RWPE2 (cell line): ENCODE data around the gene TGFBR2.

Source experiments
- ATAC-seq: fragments of 200-7000 bp; cut with Tn5 transposase; 3 replicates; pipeline ENCODE4 v1.9.1; 2021; ENCODE audit warnings: low read depth
- DNase-seq: peaks from one replicate; pipeline ENCODE4 v3.0.0-alpha.2; 2020; ENCODE audit warnings: low spot score
- H3K27ac ChIP-seq: fragments of 450-650 bp; 2 replicates; pipeline ENCODE4 v1.5.1; 2017; ENCODE audit warnings: mild to moderate bottlenecking; ENCODE audit not compliant: poor library complexity, severe bottlenecking
- H3K27me3 ChIP-seq: fragments of 250-450 bp; sonication (Bioruptor Pico); 2 replicates; pipeline ENCODE4 v1.5.1; 2021; ENCODE audit warnings: mild to moderate bottlenecking, moderate library complexity; ENCODE audit not compliant: insufficient read depth, poor library complexity, severe bottlenecking
- H3K36me3 ChIP-seq: fragments of 250-450 bp; sonication (Bioruptor Pico); 2 replicates; pipeline ENCODE4 v1.5.1; 2020; ENCODE audit warnings: low read depth, mild to moderate bottlenecking, moderate library complexity
- H3K4me1 ChIP-seq: fragments of 250-450 bp; sonication (Bioruptor Pico); 2 replicates; pipeline ENCODE4 v1.5.1; 2021; ENCODE audit warnings: mild to moderate bottlenecking, moderate library complexity; ENCODE audit not compliant: insufficient read depth, poor library complexity, severe bottlenecking
- H3K4me3 ChIP-seq: fragments of 250-450 bp; sonication (Bioruptor Pico); 2 replicates; pipeline ENCODE4 v1.5.1; 2021; ENCODE audit warnings: mild to moderate bottlenecking, moderate library complexity; ENCODE audit not compliant: severe bottlenecking
- H3K9me3 ChIP-seq: fragments of 250-450 bp; sonication (Bioruptor Pico); 2 replicates; pipeline ENCODE4 v1.5.1; 2021; ENCODE audit warnings: mild to moderate bottlenecking, moderate library complexity; ENCODE audit not compliant: severe bottlenecking
- CTCF ChIP-seq: fragments of 450-650 bp; IDR thresholded peaks from one replicate; pipeline ENCODE4 v1.5.1; 2017; ENCODE audit warnings: mild to moderate bottlenecking, moderate library complexity; ENCODE audit not compliant: poor library complexity, severe bottlenecking

The TGFBR2 gene

GRCh38 chr3:30664459-30664858 lies 58.1 kb downstream of the TGFBR2 start:
- ATAC-seq (no peak), DNase-seq (no peak)
- TF ChIP-seq CTCF = no peak
- Histone ChIP-seq H3K4me3 (no peak overlapping the region), H3K4me1 (peaks cover 40% of the 10 kb centered on the region), H3K27me3 (no peaks in the 10 kb centered on the region), H3K9me3 (no peaks in the 10 kb centered on the region), H3K36me3 (peaks cover 92% of the 10 kb centered on the region), H3K27ac (peak overlapping the region; percentile 100)

- peaks cover 92% of the 10 kb centered on the region for H3K36me3 ChIP-seq
- H3K27me3 ChIP-seq = no peaks in the 10 kb centered on the region
- H3K4me1 ChIP-seq = peaks cover 36% of the 10 kb centered on the region
- ATAC-seq = no peak
- H3K9me3 ChIP-seq = no peaks in the 10 kb centered on the region
- no peak overlapping the region for H3K4me3 ChIP-seq
- H3K27ac ChIP-seq = peak overlapping the region; percentile 100
- no peak for DNase-seq
- no peak for TF ChIP-seq CTCF
Observed at GRCh38 chr3:30664884-30665283, 58.5 kb downstream of the TGFBR2 start.

GRCh38 chr3:30665539-30665938 lies 59.1 kb downstream of the TGFBR2 start:
- DNase-seq = no peak
- H3K4me1 ChIP-seq = peaks cover 30% of the 10 kb centered on the region
- H3K27me3 ChIP-seq = no peaks in the 10 kb centered on the region
- peak overlapping the region; percentile 100 for H3K27ac ChIP-seq
- ATAC-seq = no peak
- no peak for TF ChIP-seq CTCF
- H3K4me3 ChIP-seq = no peak overlapping the region
- H3K36me3 ChIP-seq = peaks cover 92% of the 10 kb centered on the region
- no peaks in the 10 kb centered on the region for H3K9me3 ChIP-seq

- no peak for TF ChIP-seq CTCF
- Histone ChIP-seq H3K36me3 (peaks cover 92% of the 10 kb centered on the region), H3K27ac (peak overlapping the region; percentile 100), H3K4me3 (no peak overlapping the region), H3K4me1 (peaks cover 22% of the 10 kb centered on the region), H3K27me3 (no peaks in the 10 kb centered on the region), H3K9me3 (no peaks in the 10 kb centered on the region)
- DNase-seq (no peak), ATAC-seq (no peak; the same call in 1 of the 3 replicates)
Observed at GRCh38 chr3:30666572-30667279, 60.3 kb downstream of the TGFBR2 start.

GRCh38 chr3:30667280-30667651 lies 60.9 kb downstream of the TGFBR2 start:
- H3K9me3 ChIP-seq = no peaks in the 10 kb centered on the region
- DNase-seq (no peak), ATAC-seq (no peak)
- H3K27ac ChIP-seq = peak overlapping the region; percentile 100
- peaks cover 22% of the 10 kb centered on the region for H3K4me1 ChIP-seq
- H3K4me3 ChIP-seq = no peak overlapping the region
- TF ChIP-seq CTCF = no peak
- H3K27me3 ChIP-seq = no peaks in the 10 kb centered on the region
- peaks cover 92% of the 10 kb centered on the region for H3K36me3 ChIP-seq
